Nephron (organoid): ENCODE measurements around the gene SETD3.
"Not testable (repeated sequence)": the region's sequence is repeated elsewhere in the genome, so short reads cannot be mapped to it uniquely, and the experiment has no call there.

ENCODE experiments used
- H3K27ac Mint-ChIP-seq, 3 experiments: 2 replicates each; pipeline ENCODE4 v1.8.0; 2020; ENCODE audit warnings: mixed read lengths in 3 of 3, mild to moderate bottlenecking in 2 of 3, moderate library complexity in 1 of 3
- H3K27me3 Mint-ChIP-seq: 2 replicates; pipeline ENCODE4 v1.8.0; 2021; ENCODE audit warnings: low read depth, mild to moderate bottlenecking, moderate library complexity, mixed read lengths
- H3K36me3 Mint-ChIP-seq: 2 replicates; pipeline ENCODE4 v1.8.0; 2020; ENCODE audit warnings: low read depth, mixed read lengths
- H3K4me1 Mint-ChIP-seq: 2 replicates; pipeline ENCODE4 v1.8.0; 2020; ENCODE audit warnings: mixed read lengths
- H3K4me3 Mint-ChIP-seq, 3 experiments: 2 replicates each; pipeline ENCODE4 v1.8.0; 2020; ENCODE audit warnings: mild to moderate bottlenecking in 3 of 3, mixed read lengths in 3 of 3, moderate library complexity in 2 of 3
- H3K9me3 Mint-ChIP-seq: 2 replicates; pipeline ENCODE4 v1.8.0; 2020; ENCODE audit warnings: mixed read lengths
- TF ChIP-seq, protein P1 (sequence below), 3 experiments: fragments of 200-600 bp; sonication (generic); IDR thresholded peaks; one replicate each; pipeline ENCODE4 v1.5.0; 2021; ENCODE audit warnings: antibody characterized with exemption in 3 of 3; ENCODE audit not compliant: unreplicated experiment in 3 of 3

Gene SETD3

GRCh38 chr14:99351166-99352007 lies 129.3 kb downstream of the SETD3 start:
- TF ChIP-seq, protein P1, sequence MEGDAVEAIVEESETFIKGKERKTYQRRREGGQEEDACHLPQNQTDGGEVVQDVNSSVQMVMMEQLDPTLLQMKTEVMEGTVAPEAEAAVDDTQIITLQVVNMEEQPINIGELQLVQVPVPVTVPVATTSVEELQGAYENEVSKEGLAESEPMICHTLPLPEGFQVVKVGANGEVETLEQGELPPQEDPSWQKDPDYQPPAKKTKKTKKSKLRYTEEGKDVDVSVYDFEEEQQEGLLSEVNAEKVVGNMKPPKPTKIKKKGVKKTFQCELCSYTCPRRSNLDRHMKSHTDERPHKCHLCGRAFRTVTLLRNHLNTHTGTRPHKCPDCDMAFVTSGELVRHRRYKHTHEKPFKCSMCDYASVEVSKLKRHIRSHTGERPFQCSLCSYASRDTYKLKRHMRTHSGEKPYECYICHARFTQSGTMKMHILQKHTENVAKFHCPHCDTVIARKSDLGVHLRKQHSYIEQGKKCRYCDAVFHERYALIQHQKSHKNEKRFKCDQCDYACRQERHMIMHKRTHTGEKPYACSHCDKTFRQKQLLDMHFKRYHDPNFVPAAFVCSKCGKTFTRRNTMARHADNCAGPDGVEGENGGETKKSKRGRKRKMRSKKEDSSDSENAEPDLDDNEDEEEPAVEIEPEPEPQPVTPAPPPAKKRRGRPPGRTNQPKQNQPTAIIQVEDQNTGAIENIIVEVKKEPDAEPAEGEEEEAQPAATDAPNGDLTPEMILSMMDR (IDR thresholded peaks at IDR 0.05; ENCODE audit: unreplicated experiment in 3 of 3): no peak
- Mint-ChIP-seq H3K27ac (no peak overlapping the region), H3K9me3 (no peaks in the 10 kb centered on the region), H3K4me1 (peaks cover 13% of the 10 kb centered on the region), H3K4me3 (no peak overlapping the region), H3K36me3 (no peaks in the 10 kb centered on the region), H3K27me3 (peaks cover 11% of the 10 kb centered on the region)

DNA sequence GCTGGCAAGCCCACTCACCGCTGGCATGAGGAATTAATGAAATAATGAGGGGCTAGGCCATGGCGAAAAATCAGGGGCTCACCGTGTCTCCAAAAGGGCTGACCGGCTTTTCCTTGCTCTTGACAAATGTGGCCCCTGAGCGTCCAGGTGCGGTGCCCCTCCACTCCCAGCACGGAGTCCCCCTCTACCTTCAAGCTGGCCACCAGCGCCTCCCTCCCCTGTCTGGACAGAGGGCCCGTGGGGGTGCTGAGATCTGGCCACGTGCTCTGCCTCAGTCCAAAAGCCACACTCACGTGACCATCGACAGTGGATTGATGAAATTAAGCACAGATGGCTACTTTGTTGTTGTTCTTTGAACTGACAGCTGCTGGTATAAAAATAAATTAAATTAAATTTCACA lies 129.9 kb downstream of the SETD3 start:
- Mint-ChIP-seq H3K27ac (no peak overlapping the region), H3K4me3 (no peak overlapping the region), H3K36me3 (no peaks in the 10 kb centered on the region), H3K27me3 (peaks cover 17% of the 10 kb centered on the region), H3K9me3 (no peaks in the 10 kb centered on the region), H3K4me1 (peaks cover 19% of the 10 kb centered on the region)
- TF ChIP-seq, protein P1 (IDR thresholded peaks at IDR 0.05; ENCODE audit: unreplicated experiment in 3 of 3): no peak

DNA sequence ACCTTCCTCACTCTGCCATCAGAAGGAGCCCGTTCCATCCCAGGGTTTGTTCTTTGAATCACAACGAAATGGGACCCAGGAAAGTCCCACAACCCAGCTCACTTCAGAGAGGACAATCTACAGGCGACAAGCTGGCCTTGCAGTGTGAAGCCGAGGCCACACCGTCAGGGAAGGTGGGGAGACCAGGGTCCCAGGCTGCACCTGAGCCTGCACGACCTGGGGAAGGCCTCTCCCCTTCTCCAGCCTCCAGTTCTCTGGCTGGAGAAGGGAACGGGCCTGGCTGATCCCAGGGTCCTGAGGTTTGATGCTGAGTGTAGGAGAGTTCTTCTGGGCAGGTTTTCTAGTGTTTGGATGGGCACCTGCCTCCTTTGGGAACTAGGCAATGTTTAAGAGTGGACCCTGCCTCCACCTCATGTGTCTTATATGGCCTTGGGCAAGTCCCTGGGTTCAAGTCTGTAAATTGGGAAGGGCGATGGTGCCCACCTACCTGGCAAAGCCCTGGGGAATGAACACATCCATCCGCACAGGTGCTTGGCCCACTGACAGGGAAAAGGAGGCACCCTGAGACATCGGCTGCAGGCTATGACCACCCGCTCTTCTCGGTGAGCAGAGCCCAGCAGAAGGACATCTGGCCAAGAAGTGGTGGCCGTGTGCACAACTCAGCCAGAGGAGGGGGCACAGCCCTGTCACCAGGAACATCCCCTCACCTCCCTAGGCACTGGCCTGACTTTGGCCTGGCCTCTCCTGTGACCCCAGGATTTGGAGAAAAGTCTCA lies 130.8 kb downstream of the SETD3 start:
- H3K4me1 Mint-ChIP-seq: peaks cover 21% of the 10 kb centered on the region
- no peak overlapping the region for H3K27ac Mint-ChIP-seq
- H3K4me3 Mint-ChIP-seq: no peak overlapping the region
- H3K36me3 Mint-ChIP-seq: no peaks in the 10 kb centered on the region
- H3K9me3 Mint-ChIP-seq: no peaks in the 10 kb centered on the region
- TF ChIP-seq, protein P1 (IDR thresholded peaks at IDR 0.05; ENCODE audit: unreplicated experiment in 3 of 3): no peak
- peaks cover 18% of the 10 kb centered on the region for H3K27me3 Mint-ChIP-seq

- TF ChIP-seq, protein P1 (IDR thresholded peaks at IDR 0.05; ENCODE audit: unreplicated experiment in 3 of 3): no peak
- H3K4me3 Mint-ChIP-seq: no peak overlapping the region
- no peaks in the 10 kb centered on the region for H3K9me3 Mint-ChIP-seq
- H3K27me3 Mint-ChIP-seq: peaks cover 18% of the 10 kb centered on the region
- H3K4me1 Mint-ChIP-seq: peaks cover 21% of the 10 kb centered on the region
- H3K36me3 Mint-ChIP-seq: no peaks in the 10 kb centered on the region
- no peak overlapping the region for H3K27ac Mint-ChIP-seq
These were observed 131.6 kb downstream of the SETD3 start for GRCh38 chr14:99348816-99349614.

DNA sequence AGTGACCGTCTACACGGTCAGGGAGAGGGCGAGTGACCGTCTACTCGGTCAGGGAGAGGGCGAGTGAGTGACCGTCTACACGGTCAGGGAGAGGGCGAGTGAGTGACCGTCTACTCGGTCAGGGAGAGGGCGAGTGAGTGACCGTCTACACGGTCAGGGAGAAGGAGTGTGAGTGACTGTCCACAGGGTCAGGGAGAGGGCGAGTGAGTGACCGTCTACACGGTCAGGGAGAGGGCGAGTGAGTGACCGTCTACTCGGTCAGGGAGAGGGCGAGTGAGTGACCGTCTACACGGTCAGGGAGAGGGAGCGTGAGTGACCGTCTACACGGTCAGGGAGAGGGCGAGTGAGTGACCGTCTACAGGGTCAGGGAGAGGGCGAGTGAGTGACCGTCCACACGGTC lies 132.4 kb downstream of the SETD3 start:
- peaks cover 21% of the 10 kb centered on the region for H3K4me1 Mint-ChIP-seq
- H3K27me3 Mint-ChIP-seq: peaks cover 17% of the 10 kb centered on the region
- not testable (repeated sequence) for H3K9me3 Mint-ChIP-seq, H3K4me3 Mint-ChIP-seq, H3K27ac Mint-ChIP-seq, H3K36me3 Mint-ChIP-seq
